Measurements from ENCODE around the gene TBR1.

Gene TBR1

DNA sequence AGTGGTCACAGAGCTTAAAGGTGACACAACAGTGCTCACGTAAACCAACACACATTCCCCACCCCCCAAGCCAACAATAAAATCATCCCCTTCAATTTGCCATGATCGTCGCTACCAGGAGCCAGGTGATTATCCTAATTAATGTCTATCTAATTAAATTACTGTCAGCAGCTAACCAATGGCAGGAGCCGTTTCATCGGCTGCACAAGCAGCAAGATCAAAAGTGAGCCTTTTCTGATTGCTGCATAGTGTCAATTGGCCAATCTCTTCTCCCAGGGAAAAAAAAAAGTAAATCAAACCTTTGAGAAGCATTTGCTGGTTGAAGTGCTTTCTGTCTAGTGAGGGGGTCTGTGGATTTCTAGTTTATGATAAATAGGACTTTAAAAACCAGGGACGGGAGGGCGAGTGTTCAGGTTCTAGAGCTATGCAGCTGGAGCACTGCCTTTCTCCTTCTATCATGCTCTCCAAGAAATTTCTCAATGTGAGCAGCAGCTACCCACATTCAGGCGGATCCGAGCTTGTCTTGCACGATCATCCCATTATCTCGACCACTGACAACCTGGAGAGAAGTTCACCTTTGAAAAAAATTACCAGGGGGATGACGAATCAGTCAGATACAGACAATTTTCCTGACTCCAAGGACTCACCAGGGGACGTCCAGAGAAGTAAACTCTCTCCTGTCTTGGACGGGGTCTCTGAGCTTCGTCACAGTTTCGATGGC lies at the start of gene TBR1:
Gene TBR1 (plus strand): TSS at position 311 of the 721 bp plus-strand sequence. CDS start 114 bp downstream, at position 425.
- DNase-seq (ENCODE audit: low read depth) = no peak

DNA sequence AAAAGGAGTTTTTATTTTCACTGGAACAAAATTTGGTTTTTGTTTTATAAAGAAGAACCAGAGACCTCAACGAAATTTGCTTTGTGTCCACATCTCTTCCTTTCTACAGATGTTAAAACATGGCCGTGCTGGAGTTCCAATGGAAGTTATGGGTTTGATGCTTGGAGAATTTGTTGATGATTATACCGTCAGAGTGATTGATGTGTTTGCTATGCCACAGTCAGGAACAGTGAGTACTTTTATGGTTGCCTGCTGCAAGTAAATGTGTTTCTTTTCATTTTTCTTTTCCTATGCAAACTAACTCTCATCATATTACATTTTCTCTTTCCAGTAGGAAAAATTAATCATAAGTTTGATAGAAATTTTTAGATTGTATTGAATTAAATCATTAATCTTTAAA lies 48.4 kb upstream of the TBR1 start:
- no peak for DNase-seq (ENCODE audit: low read depth)

DNA sequence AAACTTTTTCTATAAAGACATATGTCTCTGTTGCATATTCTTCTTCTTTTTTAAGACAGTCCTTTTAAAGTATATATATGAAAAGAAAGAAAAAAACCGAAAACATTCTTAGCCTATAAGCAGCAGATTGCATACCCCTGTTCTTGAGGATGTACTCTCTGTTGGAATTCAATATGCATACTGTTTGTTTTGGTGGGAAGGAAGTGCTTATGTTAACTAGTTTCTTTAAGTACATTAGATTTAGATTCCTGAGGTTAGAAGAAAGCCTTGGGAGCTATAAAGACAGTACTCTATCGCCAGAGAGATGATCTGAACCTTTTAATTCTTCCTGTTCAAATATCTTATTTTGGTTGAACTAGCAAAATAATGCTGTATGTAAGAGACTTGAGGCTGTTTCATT lies 46.8 kb upstream of the TBR1 start:
- no peak for DNase-seq (ENCODE audit: low read depth)

DNA sequence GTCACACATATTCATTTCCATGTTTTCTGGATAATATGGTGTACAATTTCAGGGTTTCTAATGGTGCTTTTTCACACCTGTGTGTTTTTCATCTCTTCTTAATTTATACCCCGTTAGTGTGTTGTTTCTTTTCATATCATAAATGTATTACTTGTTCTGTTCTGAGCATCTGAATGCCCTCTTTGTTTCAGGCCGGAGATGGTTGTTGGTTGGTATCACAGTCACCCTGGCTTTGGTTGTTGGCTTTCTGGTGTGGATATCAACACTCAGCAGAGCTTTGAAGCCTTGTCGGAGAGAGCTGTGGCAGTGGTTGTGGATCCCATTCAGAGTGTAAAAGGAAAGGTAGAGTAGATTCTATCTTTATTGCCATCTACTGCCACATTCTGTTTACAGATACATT lies 45.1 kb upstream of the TBR1 start:
- no peak for DNase-seq (ENCODE audit: low read depth)

DNA sequence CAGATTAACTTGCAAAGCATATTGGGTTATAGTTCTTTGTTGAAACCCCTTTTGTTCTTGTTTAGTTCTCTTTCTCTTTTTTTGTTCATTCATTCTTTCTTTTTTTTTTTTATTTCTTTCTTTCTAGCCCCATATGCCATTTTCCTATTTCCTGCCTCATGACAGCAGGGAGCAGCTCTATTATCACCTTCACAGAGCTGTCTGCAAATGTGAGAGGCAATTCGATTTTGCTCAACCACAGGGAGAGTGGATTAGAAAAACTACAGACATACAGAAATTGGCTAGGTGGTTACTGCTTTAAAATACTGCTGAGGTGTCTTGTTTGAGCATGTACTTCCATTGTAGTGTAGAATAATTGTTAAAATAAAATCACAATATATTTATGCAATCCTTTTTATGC lies 44.2 kb upstream of the TBR1 start:
- no peak for DNase-seq (ENCODE audit: low read depth)

DNA sequence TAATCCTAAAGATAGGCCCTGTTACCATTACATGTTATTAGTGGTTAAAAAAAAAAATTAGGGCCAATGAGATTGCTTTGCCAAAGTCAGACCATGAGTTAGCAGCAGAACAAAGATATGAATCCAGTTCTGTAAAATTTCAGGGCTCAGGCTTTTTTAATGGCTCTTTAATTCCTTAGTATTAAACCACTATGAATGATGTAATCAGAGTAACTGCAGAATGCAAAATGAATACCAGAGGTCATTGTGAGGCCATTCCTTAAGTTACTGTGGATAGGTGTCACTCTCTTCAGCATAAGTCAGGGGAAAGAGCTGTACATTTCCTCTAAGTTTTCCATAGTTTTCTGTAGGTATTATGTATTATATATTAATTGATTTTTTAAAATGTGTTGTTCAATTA lies 42.2 kb upstream of the TBR1 start:
- peak; percentile 7 for DNase-seq (ENCODE audit: low read depth)

DNA sequence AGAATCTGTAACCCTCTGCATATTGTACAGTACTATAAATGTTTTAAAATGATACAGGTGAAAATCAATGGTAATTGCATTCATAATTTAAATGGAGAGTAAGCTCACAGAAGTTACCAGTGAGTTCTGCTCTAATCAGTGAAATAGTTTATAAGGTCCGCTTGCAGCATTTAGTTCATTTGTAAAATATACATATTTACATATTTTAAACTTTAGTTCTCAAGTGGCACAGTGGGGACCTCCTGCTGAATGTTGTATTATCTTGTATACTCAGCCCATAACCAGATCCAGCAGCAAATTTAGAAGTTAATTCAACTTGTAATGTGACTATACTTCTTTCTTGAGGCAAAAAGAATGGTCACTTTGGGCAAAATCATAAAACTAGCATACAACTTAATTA lies 41.7 kb upstream of the TBR1 start:
- no peak for DNase-seq (ENCODE audit: low read depth)

DNA sequence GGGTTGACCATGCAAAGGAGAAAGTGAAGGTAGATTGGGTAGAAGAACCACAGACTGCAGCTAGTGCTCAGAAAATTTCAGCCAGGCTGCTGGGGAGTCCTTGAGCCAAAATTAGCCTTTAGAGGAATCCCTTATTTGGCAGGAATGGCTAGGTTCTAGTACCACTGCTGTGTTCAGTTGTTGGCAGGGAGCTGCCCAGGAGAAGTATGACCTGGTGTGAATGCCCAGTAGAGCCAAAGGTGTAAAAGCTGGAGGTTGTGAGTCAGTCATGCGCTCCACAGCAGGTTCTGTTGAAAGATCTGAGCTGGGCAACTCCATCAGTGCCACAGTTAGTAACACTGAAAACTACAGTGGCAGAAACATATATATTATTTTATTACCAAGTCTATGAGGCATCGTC lies 36.4 kb upstream of the TBR1 start:
- DNase-seq (ENCODE audit: low read depth) = no peak

DNA sequence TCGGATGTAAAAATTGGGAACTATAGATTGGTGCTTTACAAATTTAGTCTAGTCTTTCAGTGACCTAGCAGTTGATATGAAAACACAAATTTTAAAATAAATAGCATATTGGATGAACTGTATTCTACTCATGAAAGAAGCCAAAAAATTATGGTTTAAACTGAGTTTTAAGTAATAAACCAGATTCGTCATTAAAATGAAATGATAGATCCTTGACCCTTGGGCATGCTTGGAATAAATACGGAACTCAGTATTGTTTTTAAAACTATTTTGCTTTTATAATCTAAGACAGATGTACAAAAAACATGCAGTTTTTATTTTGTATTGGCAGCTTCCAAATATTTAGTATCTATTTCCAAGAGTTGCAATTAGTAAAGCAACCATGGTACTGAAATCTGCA lies 34.6 kb upstream of the TBR1 start:
- DNase-seq (ENCODE audit: low read depth) = no peak

DNA sequence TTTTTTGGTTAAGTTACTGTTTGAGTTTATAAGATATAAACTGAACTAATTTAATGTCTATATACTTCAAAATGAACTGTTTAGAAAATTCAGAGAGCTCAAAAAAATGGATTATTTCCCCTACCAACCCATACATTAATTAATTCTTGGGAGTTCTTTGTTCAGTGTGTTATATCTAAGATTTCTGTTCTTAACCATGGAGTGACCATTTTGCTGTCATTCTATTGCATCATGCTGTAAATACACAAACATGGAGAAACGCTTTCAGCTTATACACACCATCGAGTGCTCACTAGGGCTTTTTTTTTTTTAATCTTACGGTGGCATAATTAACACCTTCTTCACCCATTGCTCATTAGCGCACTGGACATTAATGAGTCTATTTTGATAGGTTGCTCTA lies 33.4 kb upstream of the TBR1 start:
- no peak for DNase-seq (ENCODE audit: low read depth)

DNA sequence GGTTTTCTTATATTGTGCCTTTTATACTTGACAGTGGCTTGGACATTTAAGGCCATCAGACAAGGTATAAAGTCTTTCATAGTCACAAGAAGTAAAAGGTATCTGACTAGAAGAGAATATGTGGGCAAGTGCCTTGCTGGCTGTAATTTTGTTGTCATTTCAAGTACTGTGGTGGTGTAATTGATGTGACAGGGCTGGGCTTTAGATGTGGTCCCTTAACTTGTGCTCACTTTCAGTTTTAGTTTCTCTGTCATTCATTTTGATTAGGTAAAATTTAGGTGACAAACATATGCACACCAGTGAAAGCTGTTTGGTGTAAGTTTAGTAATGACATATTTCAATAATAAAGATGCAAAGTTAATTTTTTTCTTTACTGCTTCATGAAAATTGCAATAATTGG lies 31.2 kb upstream of the TBR1 start:
- no peak for DNase-seq (ENCODE audit: low read depth)

DNA sequence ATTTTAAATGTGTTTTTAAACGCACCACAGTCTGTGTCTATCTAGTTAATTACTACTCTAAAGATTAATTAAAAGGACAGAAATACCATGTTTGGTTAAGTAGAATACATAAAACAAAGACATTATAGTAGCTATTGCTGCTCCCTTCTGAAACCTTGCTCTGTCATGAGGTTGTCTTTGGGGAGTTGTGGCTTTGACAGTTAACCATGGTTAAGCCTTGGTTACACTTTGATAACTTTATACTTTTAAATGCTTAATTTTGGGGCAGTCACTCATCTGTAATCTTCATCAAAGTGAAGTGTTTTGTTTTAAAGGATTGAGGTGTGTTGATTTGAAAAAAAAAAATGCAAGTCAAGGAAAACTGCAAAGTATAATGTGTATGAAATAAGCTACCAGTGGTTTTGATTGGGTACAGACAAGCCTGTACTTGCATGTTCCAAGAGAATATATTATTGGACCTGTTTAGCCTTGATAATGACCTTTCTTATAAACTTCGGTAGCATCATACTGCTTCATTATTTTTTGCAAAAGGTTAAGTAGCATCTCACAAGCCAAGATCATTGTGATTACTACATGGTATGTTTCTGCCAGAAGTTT lies 29.8 kb upstream of the TBR1 start:
- DNase-seq (ENCODE audit: low read depth) = no peak

DNA sequence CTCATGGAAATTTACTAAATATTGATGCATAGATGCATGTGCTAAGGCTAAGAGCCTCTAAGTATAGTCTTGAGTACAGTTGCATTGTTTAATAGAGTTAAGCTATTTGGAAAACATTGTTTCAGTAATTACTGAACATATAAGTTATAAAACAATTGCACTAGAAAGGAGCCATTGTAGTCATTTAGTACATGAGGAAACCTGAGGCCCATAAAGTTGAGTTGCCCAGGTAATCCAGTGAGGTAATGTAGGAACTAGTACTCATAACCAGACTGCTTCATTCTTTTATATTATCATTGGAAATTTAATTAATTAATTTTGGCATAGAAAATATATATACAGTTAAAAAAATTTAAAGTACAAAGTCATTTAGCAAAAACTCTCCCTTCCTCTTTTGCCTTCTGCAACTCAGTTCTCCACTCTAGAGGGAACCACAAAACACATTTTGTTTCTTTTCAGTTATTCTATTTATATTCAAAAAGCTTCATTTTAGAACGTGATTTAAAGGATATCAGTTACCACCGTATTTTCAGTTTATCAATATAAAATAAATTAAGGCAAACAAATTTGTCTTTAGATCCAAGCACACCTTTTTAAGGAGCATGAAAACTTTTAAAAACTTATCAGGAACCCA lies 27.8 kb upstream of the TBR1 start:
- DNase-seq (ENCODE audit: low read depth) = no peak

DNA sequence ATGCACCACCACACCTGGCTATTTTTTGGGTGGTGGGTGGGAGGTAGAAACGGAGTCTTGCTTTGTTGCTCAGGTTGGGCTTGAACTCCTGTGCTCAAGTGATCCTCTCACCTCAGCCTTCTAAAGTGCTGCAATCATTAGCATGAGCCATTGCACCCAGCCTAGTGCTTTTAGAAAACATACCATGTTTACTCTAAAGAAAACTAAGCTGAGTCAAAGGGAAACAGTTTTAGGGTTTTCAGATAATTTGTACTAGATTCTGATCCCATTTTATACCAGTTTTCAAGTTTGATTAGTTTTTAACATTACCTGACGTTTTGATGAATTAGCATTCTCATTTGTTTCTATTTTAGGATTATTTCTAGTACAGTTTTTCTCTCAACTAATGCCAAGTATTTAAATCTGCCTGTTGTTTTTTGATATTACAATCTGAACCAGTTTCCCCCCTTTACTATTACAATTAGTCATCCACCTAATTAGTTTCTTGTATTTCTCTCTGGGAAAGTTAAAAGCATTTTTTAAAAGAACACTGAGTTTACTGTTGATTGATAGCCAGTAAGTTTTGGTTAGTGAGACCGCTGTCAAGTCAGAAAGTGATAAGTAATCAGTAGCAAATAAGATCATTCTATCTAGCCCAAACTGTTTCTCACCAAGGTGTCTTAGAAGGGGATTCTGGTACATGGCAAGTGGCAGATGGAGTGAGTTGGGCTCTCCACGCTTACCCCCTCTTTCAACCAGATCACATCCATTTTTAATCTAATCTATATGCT lies 24.2 kb upstream of the TBR1 start:
- no peak for DNase-seq (ENCODE audit: low read depth)

DNA sequence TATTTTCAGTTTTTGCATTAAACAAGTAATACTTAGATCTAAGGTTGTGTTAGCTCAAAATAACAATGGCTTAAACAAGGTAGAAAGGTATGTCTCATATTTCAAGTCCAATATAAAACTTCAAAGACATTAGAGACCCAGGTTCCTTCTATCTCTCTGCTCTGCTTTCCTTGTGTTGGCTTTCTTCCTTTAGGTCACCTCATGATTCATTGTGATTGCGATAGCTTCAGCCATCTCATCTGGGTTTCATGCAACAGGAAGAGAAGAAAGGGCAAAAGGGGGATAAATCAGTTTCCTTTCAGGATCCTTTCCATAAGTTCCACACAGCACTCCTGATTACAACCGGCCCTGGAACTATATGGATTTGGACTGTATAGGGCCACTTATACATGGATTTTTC lies 16.0 kb upstream of the TBR1 start:
- no peak for DNase-seq (ENCODE audit: low read depth)

DNA sequence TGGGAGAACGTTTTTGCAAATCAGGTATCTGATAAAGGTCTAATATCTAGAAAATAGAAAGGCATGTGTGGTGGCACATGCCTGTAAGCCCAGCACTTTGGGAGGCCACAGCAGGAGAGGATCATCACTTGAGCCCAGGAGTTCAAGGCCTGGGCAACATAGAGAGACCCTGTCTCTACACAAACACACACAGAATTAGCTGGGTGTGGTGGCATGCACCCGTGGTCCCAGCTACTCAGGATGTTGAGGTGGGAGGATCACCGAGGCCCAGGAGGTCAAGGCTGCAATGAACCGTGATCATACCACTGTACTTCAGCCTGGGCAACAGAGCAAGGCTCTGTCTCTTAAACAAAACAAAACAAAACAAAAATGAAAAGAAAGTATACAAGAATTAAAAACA lies 13.8 kb upstream of the TBR1 start:
- no peak for DNase-seq (ENCODE audit: low read depth)

DNA sequence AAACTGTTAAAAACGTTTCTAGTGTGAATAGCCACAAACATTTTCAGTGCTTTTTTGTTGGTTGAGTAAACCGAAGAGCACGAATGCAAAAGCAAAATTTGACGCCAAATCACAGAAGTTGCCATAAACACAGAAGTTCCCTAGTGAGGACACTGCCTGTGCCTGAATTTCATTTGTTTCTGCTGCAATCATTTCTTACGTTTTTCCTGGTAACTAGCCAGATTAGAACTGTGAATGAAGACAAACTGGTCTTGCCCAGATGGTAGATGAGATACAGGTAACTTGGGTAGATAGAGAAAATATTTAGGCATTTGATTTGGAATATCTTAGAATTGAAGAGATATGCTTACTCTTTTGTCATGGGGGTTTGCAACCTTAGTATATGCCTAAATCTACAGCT lies 9.8 kb upstream of the TBR1 start:
- no peak for DNase-seq (ENCODE audit: low read depth)

DNA sequence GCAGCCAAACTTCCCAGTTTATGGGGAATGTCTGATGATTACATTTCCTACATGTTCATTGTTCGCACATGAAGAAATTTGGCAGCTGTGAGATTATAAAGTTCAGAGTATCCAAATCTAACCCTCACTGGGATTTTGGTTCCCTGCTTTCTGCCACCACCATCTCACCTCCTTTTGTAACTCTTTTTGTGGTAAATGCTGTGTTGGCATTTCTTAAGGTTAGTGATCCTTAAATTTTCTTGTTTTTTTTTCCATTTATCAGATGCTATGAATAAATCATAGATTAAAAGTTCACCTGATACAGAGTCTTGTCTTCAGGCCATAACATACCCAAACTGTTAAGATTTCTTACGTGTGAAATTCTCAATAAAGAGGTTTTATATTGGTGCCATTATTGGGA lies 8.5 kb upstream of the TBR1 start:
- no peak for DNase-seq (ENCODE audit: low read depth)

DNA sequence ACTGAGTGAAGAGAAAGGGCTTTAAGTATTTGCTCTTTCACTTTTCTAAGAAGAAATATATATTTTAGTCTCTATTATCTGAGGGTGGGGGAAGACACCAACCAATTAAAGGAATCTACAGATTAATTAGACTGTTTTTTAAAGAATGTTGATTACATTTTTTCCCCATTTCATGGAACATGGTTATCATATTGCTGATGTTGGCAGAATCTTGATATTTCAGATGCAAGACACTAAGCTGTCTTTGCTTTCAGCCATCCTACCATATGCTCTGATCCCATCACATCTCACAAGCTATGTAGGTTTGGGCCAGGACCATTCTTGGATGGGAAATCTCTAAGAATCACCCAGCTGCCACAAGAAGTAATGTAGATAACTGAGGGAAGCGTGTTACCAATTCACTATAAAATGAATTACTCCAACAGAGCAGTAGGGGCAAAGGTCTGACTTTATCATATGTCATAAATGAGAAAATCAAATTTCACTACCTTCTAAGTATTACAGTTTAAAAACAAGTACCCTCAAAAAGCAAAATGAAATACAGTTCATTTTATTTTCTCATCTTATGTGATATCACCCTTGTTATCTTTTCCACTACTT lies 6.7 kb upstream of the TBR1 start:
- no peak for DNase-seq (ENCODE audit: low read depth)

DNA sequence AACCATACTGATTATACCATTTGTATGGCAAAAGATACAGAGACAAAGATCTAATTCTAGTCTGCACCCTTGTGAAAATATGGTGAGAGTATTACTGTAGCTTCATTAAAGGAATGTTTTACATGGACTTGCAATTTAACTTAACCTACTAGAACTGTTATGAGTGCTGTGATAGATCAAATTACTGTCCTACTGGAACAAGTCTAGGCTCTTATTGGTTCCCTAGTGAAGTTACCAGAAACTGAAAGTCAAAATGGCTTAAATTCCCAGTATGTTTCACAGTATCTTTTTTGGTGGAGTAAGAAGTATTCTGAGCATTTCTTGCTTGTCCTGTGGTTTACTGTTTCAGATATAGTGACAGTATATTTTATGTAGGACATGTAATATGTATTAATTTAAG lies 3.8 kb upstream of the TBR1 start:
- no peak for DNase-seq (ENCODE audit: low read depth)

DNA sequence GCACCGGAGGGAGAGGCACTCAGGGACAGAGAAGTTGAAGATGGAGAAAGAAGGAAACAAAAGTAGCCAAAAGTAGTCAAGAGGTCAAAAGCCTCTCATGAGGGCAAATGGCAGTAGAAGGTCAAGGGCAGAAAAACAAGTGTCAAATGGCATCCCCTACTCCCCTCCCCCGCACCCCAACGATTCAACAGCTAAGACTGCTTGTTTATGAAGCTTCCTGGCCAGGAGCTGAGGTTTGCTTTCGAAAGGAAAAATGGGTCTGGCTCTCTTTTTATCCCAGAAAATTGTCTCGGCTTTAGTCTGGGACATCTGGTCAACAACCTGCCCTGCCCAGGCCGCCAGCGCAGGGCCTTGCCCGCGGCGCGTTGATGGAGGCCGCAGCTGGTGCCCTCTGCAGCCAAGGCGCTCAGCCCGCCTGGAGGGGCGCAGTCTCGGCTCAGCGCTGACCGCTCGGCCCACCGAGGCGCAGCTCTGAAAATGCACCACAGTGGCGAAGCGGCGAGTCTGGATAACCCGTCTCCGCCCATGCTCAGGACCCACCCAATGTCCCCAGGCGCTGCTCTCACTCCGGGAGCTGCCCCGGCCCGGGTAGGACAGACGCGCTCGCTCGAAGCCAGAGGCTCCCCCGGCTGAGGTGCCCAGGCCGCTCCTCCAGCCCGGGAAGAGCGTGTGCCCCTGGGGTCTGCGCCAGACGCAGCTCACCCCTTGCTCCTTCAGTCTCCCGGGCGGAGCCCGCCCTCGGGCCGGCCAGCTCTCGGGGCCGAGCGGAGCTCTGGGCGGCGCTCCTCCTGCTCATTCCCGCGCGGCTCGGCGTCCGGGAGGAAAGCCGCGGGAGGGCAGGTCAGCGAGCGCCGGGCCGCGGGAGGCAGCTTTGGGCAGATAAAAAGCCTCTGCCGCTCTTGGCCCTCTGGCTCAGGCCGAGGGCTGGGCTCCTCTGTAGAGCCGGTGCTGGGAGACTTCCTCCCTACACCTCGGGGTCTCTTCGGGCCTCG lies 1.8 kb upstream of the TBR1 start:
- DNase-seq (ENCODE audit: low read depth) = no peak
